Vagina (tissue), 2 donors: ENCODE results near the gene NUFIP2. TPM values are rescaled to one million over a fixed set of nuclear protein-coding genes. Genes with fewer than 3 reads are reported as not detected.
A peak's percentile ranks its signal among the peaks of the same experiment; 100 is the strongest.
"Not testable (repeated sequence)": the region's sequence is repeated elsewhere in the genome, so short reads cannot be mapped to it uniquely, and the experiment has no call there.

Experiments used
- DNase-seq, 2 donors: peaks; one replicate each; pipeline ENCODE4 v3.0.0-alpha.2; 2017; ENCODE audit errors: extremely low spot score in 2 of 2
- H3K27ac ChIP-seq: fragments of 200-600 bp; sonication (generic); one replicate; pipeline ENCODE4 v1.5.1; 2019
- H3K27me3 ChIP-seq: fragments of 200-600 bp; sonication (generic); one replicate; pipeline ENCODE4 v1.5.1; 2019
- H3K36me3 ChIP-seq, 2 donors: fragments of 200-600 bp; sonication (generic); one replicate each; pipeline ENCODE4 v1.5.1; 2017 to 2019
- H3K4me1 ChIP-seq: fragments of 200-600 bp; sonication (generic); one replicate; pipeline ENCODE4 v1.5.1; 2019
- H3K4me3 ChIP-seq, 2 donors: fragments of 200-600 bp; sonication (generic); 1 replicate in 1 of 2; 2 replicates in 1 of 2; pipeline ENCODE4 v1.5.1; 2016 to 2019
- H3K9me3 ChIP-seq: fragments of 200-600 bp; sonication (generic); one replicate; pipeline ENCODE4 v1.5.1; 2019
- POLR2A ChIP-seq, 2 donors: fragments of 450-650 bp; IDR thresholded peaks; one replicate each; pipeline ENCODE4 v1.6.1; 2017; ENCODE audit warnings: antibody characterized with exemption in 2 of 2, mild to moderate bottlenecking in 2 of 2, moderate library complexity in 2 of 2
- POLR2AphosphoS5 ChIP-seq, 2 donors: sonication (generic); formaldehyde crosslinking; IDR thresholded peaks; one replicate each; pipeline ENCODE4 v1.9.0; 2017; ENCODE audit warnings: antibody characterized with exemption in 2 of 2, mild to moderate bottlenecking in 2 of 2, low read depth in 1 of 2; ENCODE audit not compliant: insufficient read depth in 1 of 2
- intact Hi-C: fragments of 100-400 bp; cut with DNase I; formaldehyde crosslinking; loops from one replicate; pipeline ENCODE4 v1.15.1; 2023
- total RNA-seq: library from RNA; depleted of rRNA; stranded (reverse); fragments of >200 nt; gene quantifications from one replicate; pipeline ENCODE4 v1.2.3, GENCODE V29; 2016
- TF ChIP-seq, protein P1 (sequence below), 3 experiments: fragments of 450-650 bp in 2 of 3; fragments of 200-600 bp in 1 of 3; sonication (generic) in 1 of 3; IDR thresholded peaks; one replicate each; pipeline ENCODE4 v1.5.1; 2017 to 2019; ENCODE audit warnings: antibody characterized with exemption in 3 of 3, mild to moderate bottlenecking in 2 of 3, moderate library complexity in 2 of 3

NUFIP2 gene, protein sequence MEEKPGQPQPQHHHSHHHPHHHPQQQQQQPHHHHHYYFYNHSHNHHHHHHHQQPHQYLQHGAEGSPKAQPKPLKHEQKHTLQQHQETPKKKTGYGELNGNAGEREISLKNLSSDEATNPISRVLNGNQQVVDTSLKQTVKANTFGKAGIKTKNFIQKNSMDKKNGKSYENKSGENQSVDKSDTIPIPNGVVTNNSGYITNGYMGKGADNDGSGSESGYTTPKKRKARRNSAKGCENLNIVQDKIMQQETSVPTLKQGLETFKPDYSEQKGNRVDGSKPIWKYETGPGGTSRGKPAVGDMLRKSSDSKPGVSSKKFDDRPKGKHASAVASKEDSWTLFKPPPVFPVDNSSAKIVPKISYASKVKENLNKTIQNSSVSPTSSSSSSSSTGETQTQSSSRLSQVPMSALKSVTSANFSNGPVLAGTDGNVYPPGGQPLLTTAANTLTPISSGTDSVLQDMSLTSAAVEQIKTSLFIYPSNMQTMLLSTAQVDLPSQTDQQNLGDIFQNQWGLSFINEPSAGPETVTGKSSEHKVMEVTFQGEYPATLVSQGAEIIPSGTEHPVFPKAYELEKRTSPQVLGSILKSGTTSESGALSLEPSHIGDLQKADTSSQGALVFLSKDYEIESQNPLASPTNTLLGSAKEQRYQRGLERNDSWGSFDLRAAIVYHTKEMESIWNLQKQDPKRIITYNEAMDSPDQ
- total RNA-seq: 29.7 TPM

DNA sequence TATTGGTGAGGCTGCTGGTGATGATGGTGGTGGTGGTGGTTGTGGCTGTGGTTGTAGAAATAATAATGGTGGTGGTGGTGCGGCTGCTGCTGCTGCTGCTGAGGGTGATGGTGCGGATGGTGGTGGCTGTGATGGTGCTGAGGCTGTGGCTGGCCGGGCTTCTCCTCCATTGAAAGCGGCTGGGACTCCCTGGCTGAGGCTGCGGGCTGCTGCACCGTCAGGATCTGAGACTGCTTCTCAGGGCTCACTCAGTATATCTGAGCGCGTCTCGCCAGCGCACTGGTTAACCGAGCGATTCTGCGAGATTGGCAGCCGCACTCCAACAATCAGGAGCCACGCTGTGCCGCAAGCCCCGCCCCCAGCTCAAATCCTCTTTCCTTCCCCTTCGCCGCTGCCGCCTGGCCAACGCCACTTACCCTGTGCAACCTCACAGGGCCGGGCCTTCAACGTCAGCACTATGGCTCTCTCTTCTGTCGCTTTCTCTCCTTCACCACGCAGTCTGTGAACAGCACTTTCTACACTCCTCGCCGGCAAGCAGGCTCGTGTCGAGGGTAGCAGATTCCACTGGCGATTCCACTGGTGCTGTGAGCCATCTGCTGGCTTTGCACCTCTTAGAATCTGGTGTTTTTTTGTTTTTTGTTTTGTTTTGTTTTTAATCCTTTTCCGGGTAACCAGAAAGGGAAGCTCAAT is at the start of gene NUFIP2:
Gene NUFIP2, minus strand, starts transcription at position 259 of the 690 bp plus-strand sequence. Its CDS starts 89 bp downstream, at position 170.
- peak within 1 kb of the TSS; percentile 76 to 98 for H3K4me3 ChIP-seq
- peak; percentile 97 to 99 for DNase-seq
- H3K27ac ChIP-seq: peak within 1 kb of the TSS; percentile 100
- H3K27me3 ChIP-seq: no peaks in the 10 kb centered on the region
- TF ChIP-seq POLR2AphosphoS5 (IDR thresholded peaks at IDR 0.05; ENCODE audit: insufficient read depth in 1 of 2, low read depth in 1 of 2): peak; percentile 95 to 99
- TF ChIP-seq, protein P1, sequence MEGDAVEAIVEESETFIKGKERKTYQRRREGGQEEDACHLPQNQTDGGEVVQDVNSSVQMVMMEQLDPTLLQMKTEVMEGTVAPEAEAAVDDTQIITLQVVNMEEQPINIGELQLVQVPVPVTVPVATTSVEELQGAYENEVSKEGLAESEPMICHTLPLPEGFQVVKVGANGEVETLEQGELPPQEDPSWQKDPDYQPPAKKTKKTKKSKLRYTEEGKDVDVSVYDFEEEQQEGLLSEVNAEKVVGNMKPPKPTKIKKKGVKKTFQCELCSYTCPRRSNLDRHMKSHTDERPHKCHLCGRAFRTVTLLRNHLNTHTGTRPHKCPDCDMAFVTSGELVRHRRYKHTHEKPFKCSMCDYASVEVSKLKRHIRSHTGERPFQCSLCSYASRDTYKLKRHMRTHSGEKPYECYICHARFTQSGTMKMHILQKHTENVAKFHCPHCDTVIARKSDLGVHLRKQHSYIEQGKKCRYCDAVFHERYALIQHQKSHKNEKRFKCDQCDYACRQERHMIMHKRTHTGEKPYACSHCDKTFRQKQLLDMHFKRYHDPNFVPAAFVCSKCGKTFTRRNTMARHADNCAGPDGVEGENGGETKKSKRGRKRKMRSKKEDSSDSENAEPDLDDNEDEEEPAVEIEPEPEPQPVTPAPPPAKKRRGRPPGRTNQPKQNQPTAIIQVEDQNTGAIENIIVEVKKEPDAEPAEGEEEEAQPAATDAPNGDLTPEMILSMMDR (IDR thresholded peaks at IDR 0.05): no peak
- peak; percentile 89 to 100 for TF ChIP-seq POLR2A (IDR thresholded peaks at IDR 0.05)
- intact Hi-C loops: loop anchor here (5.0 kb wide), 1 partner anchor 147 kb away; no protein-coding TSS in a partner anchor
- H3K36me3 ChIP-seq: no peaks in the 10 kb centered on the region
- H3K9me3 ChIP-seq: no peaks in the 10 kb centered on the region
- H3K4me1 ChIP-seq: peaks cover 38% of the 10 kb centered on the region

DNA sequence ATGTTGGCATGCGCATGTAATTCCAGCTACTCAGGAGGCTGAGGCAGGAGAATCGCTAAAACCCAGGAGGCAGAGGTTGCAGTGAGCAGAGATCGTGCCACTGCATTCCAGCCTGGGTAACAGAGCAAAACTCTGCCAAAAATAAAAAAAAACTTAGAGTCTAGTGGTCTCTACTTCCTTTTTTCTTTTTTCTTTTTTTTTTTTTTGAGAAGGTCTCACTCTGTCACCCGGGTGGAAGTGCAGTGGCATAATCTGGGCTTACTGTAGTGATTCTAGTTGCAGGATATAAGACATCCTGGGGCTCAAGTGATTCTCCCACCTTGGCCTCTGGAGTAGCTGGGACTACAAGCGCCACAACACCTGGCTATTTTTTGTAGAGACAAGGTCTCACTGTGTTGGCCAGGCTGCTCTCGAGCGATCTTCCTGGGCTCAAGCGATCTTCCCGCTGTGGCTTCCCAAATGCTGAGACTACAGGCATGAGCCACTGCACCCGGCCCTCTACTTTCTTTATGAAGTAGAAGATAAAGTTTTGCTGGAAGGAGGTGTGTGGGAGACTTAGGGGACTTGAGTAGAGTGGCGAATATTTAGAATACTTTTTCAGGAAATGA is 48.3 kb upstream of the NUFIP2 start:
- Histone ChIP-seq H3K9me3 (no peaks in the 10 kb centered on the region), H3K36me3 (no peaks in the 10 kb centered on the region), H3K4me3 (no peak overlapping the region), H3K27ac (no peak overlapping the region), H3K4me1 (no peaks in the 10 kb centered on the region), H3K27me3 (no peaks in the 10 kb centered on the region)
- intact Hi-C loops: no loop called here
- TF ChIP-seq POLR2A (IDR thresholded peaks at IDR 0.05) (no peak), POLR2AphosphoS5 (IDR thresholded peaks at IDR 0.05; ENCODE audit: insufficient read depth in 1 of 2, low read depth in 1 of 2) (no peak)
- TF ChIP-seq, protein P1 (IDR thresholded peaks at IDR 0.05): no peak
- no peak for DNase-seq

DNA sequence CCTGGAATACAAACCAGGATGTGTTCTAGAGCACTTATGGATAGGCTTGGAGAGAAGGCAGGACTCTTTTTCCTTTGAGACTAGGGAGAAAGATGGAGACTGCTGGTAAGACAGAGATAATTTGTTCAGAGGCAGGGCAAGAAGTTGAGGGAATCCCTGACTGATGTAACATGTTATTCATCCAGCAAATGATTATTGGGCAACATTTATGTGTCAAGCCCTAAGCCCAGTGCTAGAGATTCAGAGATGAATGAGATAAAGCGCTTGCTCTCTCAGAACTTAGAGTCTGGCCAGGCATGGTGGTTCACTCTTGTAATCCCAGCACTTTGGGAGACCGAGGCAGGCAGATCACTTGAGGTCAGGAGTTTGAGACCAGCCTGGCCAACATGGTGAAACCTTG is 47.8 kb upstream of the NUFIP2 start:
- no peaks in the 10 kb centered on the region for H3K4me1 ChIP-seq
- H3K27me3 ChIP-seq: no peaks in the 10 kb centered on the region
- TF ChIP-seq POLR2AphosphoS5 (IDR thresholded peaks at IDR 0.05; ENCODE audit: insufficient read depth in 1 of 2, low read depth in 1 of 2): no peak
- no peak for TF ChIP-seq POLR2A (IDR thresholded peaks at IDR 0.05)
- TF ChIP-seq, protein P1 (IDR thresholded peaks at IDR 0.05): no peak
- H3K9me3 ChIP-seq: no peaks in the 10 kb centered on the region
- no peak overlapping the region for H3K4me3 ChIP-seq
- H3K36me3 ChIP-seq: no peaks in the 10 kb centered on the region
- H3K27ac ChIP-seq: no peak overlapping the region
- no peak for DNase-seq
- intact Hi-C loops: no loop called here

DNA sequence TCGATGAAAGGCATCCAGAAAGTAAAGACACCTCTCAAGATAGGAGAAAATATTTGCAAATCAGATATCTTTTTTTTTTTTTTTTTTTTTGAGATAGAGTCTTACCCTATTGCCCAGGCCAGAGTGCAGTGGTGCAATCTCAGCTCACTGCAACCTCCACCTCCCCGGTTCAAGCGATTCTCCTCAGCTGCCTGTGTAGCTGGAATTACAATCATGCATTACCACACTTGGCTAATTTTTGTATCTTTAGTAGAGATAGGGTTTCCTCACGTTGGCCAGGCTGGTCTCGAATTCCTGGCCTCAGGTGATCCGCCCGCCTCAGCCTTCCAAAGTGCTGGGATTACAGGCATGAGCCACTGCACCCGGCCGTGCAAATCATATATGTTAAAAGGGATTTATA is 45.1 kb upstream of the NUFIP2 start:
- H3K4me3 ChIP-seq, H3K9me3 ChIP-seq, H3K4me1 ChIP-seq, H3K27ac ChIP-seq, H3K27me3 ChIP-seq, intact Hi-C loops, H3K36me3 ChIP-seq, DNase-seq: not testable (repeated sequence)

DNA sequence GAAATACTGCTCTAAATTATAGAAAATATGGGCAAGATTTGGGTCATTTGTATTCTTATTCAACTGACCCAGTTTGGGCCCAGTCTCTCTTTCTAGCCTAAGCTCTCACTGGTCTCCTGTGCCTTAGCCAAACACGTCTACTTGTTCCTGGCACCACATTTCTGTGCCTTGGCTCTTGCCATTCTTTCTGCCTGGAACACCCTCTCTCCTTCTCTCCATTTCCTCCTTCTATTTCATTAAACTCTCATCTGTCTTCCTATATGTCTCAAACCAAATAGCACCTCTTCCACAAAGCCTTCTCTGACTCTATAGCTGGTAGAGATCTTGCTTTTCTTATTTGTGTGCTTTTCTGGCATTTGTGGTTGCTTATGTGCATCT is 37.7 kb upstream of the NUFIP2 start:
- Histone ChIP-seq H3K9me3 (no peaks in the 10 kb centered on the region), H3K36me3 (no peaks in the 10 kb centered on the region), H3K27me3 (no peaks in the 10 kb centered on the region), H3K4me3 (no peak overlapping the region), H3K27ac (no peak overlapping the region), H3K4me1 (no peaks in the 10 kb centered on the region)
- intact Hi-C loops: no loop called here
- TF ChIP-seq POLR2A (IDR thresholded peaks at IDR 0.05) (no peak), POLR2AphosphoS5 (IDR thresholded peaks at IDR 0.05; ENCODE audit: insufficient read depth in 1 of 2, low read depth in 1 of 2) (no peak)
- TF ChIP-seq, protein P1 (IDR thresholded peaks at IDR 0.05): no peak
- DNase-seq: no peak
